A673 (cell line): ENCODE data around the gene KCNIP4.

Experiments
- EZH2 ChIP-seq: fragments of 200-600 bp; sonication (generic); IDR thresholded peaks from 2 replicates; pipeline ENCODE4 v1.6.1; 2017; ENCODE audit warnings: borderline replicate concordance, low read depth, mild to moderate bottlenecking, mixed read lengths, antibody characterized with exemption, low read length; ENCODE audit not compliant: poor library complexity, severe bottlenecking
- TF ChIP-seq, protein P1 (sequence below): fragments of 300-800, 200-600 bp; sonication (generic); conservative IDR thresholded peaks from 2 replicates; pipeline ENCODE4 v1.5.1; 2017; ENCODE audit warnings: low read depth, mild to moderate bottlenecking, antibody characterized with exemption, low read length, moderate library complexity, mixed read lengths

DNA sequence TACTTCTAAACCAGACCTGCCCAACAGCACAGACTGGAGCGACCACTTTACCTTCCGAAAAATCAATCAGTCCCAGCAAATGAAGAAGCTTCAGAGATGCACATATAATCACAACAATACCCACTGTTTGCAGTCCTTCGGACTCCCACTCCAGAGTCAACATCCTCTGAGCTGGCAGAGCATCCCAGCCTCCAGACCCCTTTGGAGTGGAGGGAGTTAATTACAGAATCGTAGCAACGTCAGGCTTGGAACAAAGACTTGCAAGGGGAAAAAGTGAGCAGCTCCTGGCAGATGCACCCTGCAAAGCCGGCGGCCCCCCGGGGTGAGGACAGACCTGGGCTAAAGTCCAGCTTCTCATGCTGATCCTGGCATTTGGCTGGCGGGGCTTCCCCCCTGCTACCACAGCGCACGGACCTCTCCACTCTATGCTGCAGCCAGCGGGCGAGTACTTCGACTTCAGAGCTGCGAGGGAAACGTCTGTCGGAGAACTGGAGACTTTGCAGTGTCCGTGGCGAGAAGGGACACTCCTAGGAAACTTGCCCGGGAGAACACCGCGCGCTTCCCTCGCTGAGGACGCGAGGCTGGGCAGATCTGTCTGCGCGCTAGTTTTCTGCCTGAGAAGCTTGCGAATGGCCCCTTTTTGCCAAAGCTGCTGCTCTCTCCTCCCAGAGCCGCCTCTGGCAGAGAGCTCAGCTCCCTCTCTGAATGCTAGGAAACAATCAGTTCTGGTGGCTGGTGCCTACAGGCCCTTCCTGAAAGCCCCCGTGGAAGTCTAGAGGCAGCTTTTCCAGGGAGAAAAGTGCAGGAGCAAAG lies 964.6 kb downstream of the KCNIP4 start:
- TF ChIP-seq, protein P1, sequence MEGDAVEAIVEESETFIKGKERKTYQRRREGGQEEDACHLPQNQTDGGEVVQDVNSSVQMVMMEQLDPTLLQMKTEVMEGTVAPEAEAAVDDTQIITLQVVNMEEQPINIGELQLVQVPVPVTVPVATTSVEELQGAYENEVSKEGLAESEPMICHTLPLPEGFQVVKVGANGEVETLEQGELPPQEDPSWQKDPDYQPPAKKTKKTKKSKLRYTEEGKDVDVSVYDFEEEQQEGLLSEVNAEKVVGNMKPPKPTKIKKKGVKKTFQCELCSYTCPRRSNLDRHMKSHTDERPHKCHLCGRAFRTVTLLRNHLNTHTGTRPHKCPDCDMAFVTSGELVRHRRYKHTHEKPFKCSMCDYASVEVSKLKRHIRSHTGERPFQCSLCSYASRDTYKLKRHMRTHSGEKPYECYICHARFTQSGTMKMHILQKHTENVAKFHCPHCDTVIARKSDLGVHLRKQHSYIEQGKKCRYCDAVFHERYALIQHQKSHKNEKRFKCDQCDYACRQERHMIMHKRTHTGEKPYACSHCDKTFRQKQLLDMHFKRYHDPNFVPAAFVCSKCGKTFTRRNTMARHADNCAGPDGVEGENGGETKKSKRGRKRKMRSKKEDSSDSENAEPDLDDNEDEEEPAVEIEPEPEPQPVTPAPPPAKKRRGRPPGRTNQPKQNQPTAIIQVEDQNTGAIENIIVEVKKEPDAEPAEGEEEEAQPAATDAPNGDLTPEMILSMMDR = no peak
- no peak for TF ChIP-seq EZH2
